Measurements from ENCODE around the gene FNBP1. TPM values are rescaled to one million over a fixed set of nuclear protein-coding genes. Genes with fewer than 3 reads are reported as not detected.

FNBP1 gene
- total RNA-seq, 6 donors from 2014 or later = 34.8 to 85.4 (median 51.6) TPM

DNA sequence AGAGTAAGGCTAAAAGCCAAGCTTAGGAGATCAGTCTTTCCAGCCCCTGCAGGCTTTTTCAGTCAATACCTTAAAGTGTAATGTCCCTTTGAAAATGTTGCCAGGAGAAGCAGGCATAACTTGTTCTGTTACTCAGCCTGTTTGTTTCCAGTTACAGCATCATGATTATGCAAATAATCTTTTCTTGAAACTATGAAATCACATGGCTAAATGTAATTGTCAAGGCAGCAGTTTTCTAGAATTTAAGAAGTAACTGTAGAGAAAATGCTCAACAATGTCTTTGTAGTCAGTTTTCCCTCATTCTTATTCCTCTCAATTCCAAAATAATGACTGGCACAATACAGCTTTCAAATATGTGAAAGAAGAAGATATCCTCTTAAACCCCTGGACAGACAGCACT, 8.9 kb upstream of the FNBP1 start:
- Histone ChIP-seq H3K27ac (peak overlapping the region in 3 of 4 donors; percentile 40 to 96 (median 48)), H3K27me3 (no peaks in the 10 kb centered on the region), H3K4me3 (no peak overlapping the region), H3K36me3 (no peaks in the 10 kb centered on the region), H3K9me3 (no peaks in the 10 kb centered on the region), H3K4me1 (peaks cover 24 to 42% (median 30%) of the 10 kb centered on the region in 4 donors)
- ATAC-seq (ENCODE audit: low FRiP score in 2 of 2) (no peak), DNase-seq (no peak)
- TF ChIP-seq EP300 (IDR thresholded peaks at IDR 0.05) (no peak), POLR2A (IDR thresholded peaks at IDR 0.05) (peak in 1 of 4 donors; percentile 10), POLR2AphosphoS5 (IDR thresholded peaks at IDR 0.05) (no peak)
- TF ChIP-seq, protein P1, sequence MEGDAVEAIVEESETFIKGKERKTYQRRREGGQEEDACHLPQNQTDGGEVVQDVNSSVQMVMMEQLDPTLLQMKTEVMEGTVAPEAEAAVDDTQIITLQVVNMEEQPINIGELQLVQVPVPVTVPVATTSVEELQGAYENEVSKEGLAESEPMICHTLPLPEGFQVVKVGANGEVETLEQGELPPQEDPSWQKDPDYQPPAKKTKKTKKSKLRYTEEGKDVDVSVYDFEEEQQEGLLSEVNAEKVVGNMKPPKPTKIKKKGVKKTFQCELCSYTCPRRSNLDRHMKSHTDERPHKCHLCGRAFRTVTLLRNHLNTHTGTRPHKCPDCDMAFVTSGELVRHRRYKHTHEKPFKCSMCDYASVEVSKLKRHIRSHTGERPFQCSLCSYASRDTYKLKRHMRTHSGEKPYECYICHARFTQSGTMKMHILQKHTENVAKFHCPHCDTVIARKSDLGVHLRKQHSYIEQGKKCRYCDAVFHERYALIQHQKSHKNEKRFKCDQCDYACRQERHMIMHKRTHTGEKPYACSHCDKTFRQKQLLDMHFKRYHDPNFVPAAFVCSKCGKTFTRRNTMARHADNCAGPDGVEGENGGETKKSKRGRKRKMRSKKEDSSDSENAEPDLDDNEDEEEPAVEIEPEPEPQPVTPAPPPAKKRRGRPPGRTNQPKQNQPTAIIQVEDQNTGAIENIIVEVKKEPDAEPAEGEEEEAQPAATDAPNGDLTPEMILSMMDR (IDR thresholded peaks at IDR 0.05) = no peak

DNA sequence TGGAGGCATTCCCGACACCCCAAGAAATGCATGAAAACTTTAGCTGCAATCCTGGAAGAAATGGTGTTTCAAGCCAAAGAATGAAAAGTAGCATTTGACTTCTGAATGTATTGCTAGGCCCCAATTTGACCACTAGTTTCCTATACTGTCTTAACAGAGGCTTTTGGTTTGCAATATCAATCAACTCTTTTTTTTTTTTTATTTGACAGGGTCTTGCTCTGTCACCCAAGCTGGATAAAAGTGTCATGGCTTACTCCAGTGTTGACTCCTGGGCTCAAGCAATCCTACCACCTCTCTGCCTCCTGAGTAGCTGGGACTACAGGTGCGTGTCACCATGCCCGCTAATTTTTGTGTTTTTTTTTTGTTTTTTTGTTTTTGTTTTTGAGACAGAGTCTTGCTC, 7.5 kb upstream of the FNBP1 start:
- DNase-seq (no peak), ATAC-seq (ENCODE audit: low FRiP score in 2 of 2) (no peak)
- Histone ChIP-seq H3K36me3 (no peaks in the 10 kb centered on the region), H3K9me3 (no peaks in the 10 kb centered on the region), H3K27ac (no peak overlapping the region), H3K27me3 (no peaks in the 10 kb centered on the region), H3K4me1 (peaks cover 23 to 46% (median 32%) of the 10 kb centered on the region in 4 donors), H3K4me3 (no peak overlapping the region)
- no peak for TF ChIP-seq EP300 (IDR thresholded peaks at IDR 0.05)
- TF ChIP-seq POLR2AphosphoS5 (IDR thresholded peaks at IDR 0.05) = no peak
- TF ChIP-seq, protein P1 (IDR thresholded peaks at IDR 0.05) = no peak
- TF ChIP-seq POLR2A (IDR thresholded peaks at IDR 0.05) = no peak
- 95 to 98% methylated on average over 3 of the region's 3 CpGs for WGBS, 2 donors

DNA sequence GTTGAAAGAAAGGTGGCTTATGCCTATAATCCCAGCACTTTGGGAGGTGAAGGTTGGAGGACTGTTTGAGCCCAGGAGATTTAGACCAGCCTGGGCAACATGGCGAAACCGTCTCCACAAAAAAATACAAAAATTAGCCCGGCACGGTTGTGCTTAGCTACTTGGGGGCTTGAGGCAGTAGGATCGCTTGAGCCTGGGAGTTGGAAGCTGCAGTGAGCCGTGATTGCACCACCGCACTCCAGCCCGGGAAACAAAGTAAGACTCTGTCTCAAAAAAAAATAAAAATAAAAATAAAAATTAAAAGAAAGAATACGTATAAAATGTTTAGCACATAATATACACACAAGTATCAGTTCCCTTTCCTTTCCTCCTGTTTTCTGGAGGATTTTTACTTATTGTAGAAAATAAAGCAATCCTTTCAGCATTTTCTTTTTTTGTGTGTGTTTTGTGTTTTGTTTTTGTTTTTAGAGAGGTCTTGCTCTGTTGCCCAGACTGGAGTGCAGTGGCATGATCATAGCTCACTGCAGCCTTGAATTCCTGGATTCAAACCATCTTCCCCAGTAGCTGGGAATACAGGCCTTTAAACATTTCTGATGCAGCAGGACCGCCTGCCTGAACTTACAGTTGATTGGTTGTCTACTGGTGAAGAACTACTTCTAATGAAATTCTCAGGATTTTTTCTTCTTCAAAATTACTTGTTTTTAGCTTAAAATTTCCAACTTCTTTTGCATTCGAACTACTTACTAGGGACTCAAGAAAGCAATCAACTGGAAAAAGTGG, 6.6 kb upstream of the FNBP1 start:
- Histone ChIP-seq H3K27me3 (no peaks in the 10 kb centered on the region), H3K27ac (no peak overlapping the region), H3K9me3 (no peaks in the 10 kb centered on the region), H3K36me3 (no peaks in the 10 kb centered on the region), H3K4me3 (no peak overlapping the region), H3K4me1 (peaks cover 26 to 45% (median 27%) of the 10 kb centered on the region in 4 donors)
- TF ChIP-seq POLR2A (IDR thresholded peaks at IDR 0.05) (no peak), POLR2AphosphoS5 (IDR thresholded peaks at IDR 0.05) (no peak), EP300 (IDR thresholded peaks at IDR 0.05) (no peak)
- TF ChIP-seq, protein P1 (IDR thresholded peaks at IDR 0.05) = no peak
- no peak for DNase-seq
- 87 to 88% methylated on average over 11 of the region's 11 CpGs for WGBS, 2 donors
- no peak for ATAC-seq (ENCODE audit: low FRiP score in 2 of 2)

DNA sequence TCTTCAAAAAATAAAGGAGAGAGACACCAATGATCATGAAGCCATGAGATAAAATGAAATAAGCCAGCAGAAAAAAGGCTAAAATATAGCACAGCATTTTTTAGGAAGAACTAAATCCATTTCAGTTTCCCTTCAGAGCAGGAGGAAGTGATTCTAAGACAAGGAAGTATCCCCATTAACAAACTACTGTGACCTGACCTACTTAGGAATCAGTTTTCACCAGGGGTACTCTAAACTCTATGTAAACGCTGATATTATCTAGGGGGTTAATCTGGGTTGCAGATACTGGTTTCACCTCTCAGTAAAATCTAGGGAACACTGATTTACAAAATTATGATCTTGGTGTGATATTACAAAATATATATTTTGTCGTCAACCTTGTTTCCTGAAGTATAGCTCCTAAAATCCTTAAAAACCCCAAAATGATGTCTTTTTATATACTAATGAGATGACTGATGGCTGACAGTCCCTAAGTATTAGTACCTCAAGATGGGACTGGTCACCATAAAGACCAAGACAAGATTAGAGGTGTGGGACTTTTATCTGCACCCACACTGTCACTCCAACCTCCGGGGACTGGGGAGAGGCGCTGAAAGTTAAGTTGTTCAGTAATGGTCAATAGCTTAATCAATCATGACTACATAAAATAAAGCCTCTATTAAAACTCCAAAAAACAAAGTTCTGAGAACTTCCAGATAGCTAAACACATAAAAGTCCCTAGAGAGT, 2.9 kb upstream of the FNBP1 start:
- Histone ChIP-seq H3K4me1 (peaks cover 18 to 43% (median 21%) of the 10 kb centered on the region in 4 donors), H3K27ac (peak overlapping the region; percentile 85 to 96 (median 94)), H3K27me3 (no peaks in the 10 kb centered on the region), H3K4me3 (peak overlapping the region in 1 of 4 donors; percentile 11), H3K36me3 (no peaks in the 10 kb centered on the region), H3K9me3 (no peaks in the 10 kb centered on the region)
- ATAC-seq (ENCODE audit: low FRiP score in 2 of 2) (no peak), DNase-seq (no peak)
- WGBS, 2 donors = 56 to 76% methylated on average over 4 of the region's 4 CpGs
- TF ChIP-seq EP300 (IDR thresholded peaks at IDR 0.05) (no peak), POLR2AphosphoS5 (IDR thresholded peaks at IDR 0.05) (no peak), POLR2A (IDR thresholded peaks at IDR 0.05) (no peak)
- TF ChIP-seq, protein P1 (IDR thresholded peaks at IDR 0.05) = no peak
